CD4-positive, alpha-beta T cell treated with Interleukin-1 beta for 1 hour (primary cell): ENCODE results near the gene PSMD1.
"Not testable (repeated sequence)": the region's sequence is repeated elsewhere in the genome, so short reads cannot be mapped to it uniquely, and the experiment has no call there.

Experiments used
- DNase-seq, 2 donors: peaks; one replicate each; pipeline ENCODE4 v3.0.0-alpha.2; 2020 to 2022

The PSMD1 gene

GRCh38 chr2:231056453-231057416 lies at the start of gene PSMD1:
Gene PSMD1 (plus strand): TSS chr2:231056867. CDS start chr2:231057026, 159 bp downstream.
- DNase-seq, result peak; percentile 92 to 95

- DNase-seq, result no peak
These were observed 49.2 kb upstream of the PSMD1 start for GRCh38 chr2:231007286-231008098.

GRCh38 chr2:231008131-231008530 lies 48.5 kb upstream of the PSMD1 start:
- DNase-seq, result no peak

- no peak for DNase-seq
These were observed 47.3 kb upstream of the PSMD1 start for GRCh38 chr2:231009236-231009919.

- no peak for DNase-seq
These were observed 46.4 kb upstream of the PSMD1 start for GRCh38 chr2:231010201-231010730.

- no peak for DNase-seq
These were observed 45.1 kb upstream of the PSMD1 start for GRCh38 chr2:231011526-231011925.

- no peak for DNase-seq
These were observed 44.2 kb upstream of the PSMD1 start for GRCh38 chr2:231012463-231012862.

GRCh38 chr2:231013820-231014219 lies 42.8 kb upstream of the PSMD1 start:
- DNase-seq, result no peak

- DNase-seq, result no peak
These were observed 41.2 kb upstream of the PSMD1 start for GRCh38 chr2:231015478-231015877.

- no peak for DNase-seq
These were observed 40.7 kb upstream of the PSMD1 start for GRCh38 chr2:231015926-231016325.

- no peak for DNase-seq
These were observed 40.0 kb upstream of the PSMD1 start for GRCh38 chr2:231016566-231017230.

- DNase-seq, result no peak
These were observed 39.5 kb upstream of the PSMD1 start for GRCh38 chr2:231017231-231017598.

- DNase-seq, result no peak
These were observed 38.5 kb upstream of the PSMD1 start for GRCh38 chr2:231018184-231018583.

- DNase-seq, result not testable (repeated sequence)
These were observed 31.6 kb upstream of the PSMD1 start for GRCh38 chr2:231025059-231025458.

GRCh38 chr2:231028889-231029288 lies 27.8 kb upstream of the PSMD1 start:
- DNase-seq, result no peak

- no peak for DNase-seq
These were observed 27.1 kb upstream of the PSMD1 start for GRCh38 chr2:231029563-231029962.

GRCh38 chr2:231030725-231031124 lies 25.9 kb upstream of the PSMD1 start:
- DNase-seq, result no peak

- no peak for DNase-seq
These were observed 24.0 kb upstream of the PSMD1 start for GRCh38 chr2:231032575-231033140.

- no peak for DNase-seq
These were observed 23.2 kb upstream of the PSMD1 start for GRCh38 chr2:231033147-231034132.

- DNase-seq, result no peak
These were observed 22.3 kb upstream of the PSMD1 start for GRCh38 chr2:231034291-231034882.
